Calu3 (cell line): Measurements from ENCODE around the gene PPFIBP1. TPM values are rescaled to one million over a fixed set of nuclear protein-coding genes. Genes with fewer than 3 reads are reported as not detected.

Experiments
- BruUV-seq: library from RNA; stranded (reverse); fragments of 400-500 nt; replicated peaks from 2 replicates; lab custom pipeline; 2021; lab: Mats Ljungman, UMichigan
- CTCF ChIA-PET: fragments of 300-600 bp; sonication (Branson Sonifier 250); formaldehyde crosslinking; loops from one replicate; lab custom pipeline; 2022; ENCODE audit warnings: antibody characterized with exemption; lab: Charles Lee
- DNase-seq: peaks from one replicate; pipeline ENCODE4 v3.0.0; 2022
- H3K27ac Mint-ChIP-seq: one replicate; pipeline ENCODE4 v1.8.0; 2022; ENCODE audit warnings: mixed read lengths; ENCODE audit not compliant: unreplicated experiment
- H3K27me3 Mint-ChIP-seq: one replicate; pipeline ENCODE4 v1.8.0; 2022; ENCODE audit warnings: mixed read lengths; ENCODE audit not compliant: unreplicated experiment
- H3K36me3 Mint-ChIP-seq: one replicate; pipeline ENCODE4 v1.8.0; 2022; ENCODE audit warnings: mild to moderate bottlenecking, moderate library complexity, mixed read lengths; ENCODE audit not compliant: insufficient read depth, unreplicated experiment
- H3K4me1 Mint-ChIP-seq: one replicate; pipeline ENCODE4 v1.8.0; 2022; ENCODE audit warnings: mild to moderate bottlenecking, low read depth, mixed read lengths; ENCODE audit not compliant: unreplicated experiment
- H3K4me3 Mint-ChIP-seq: one replicate; pipeline ENCODE4 v1.8.0; 2022; ENCODE audit warnings: mild to moderate bottlenecking, low read depth, moderate library complexity, mixed read lengths; ENCODE audit not compliant: unreplicated experiment
- H3K9me3 Mint-ChIP-seq: one replicate; pipeline ENCODE4 v1.8.0; 2022; ENCODE audit warnings: low read depth, mixed read lengths; ENCODE audit not compliant: unreplicated experiment
- CTCF ChIP-seq: fragments of 200-600 bp; IDR thresholded peaks from one replicate; pipeline ENCODE4 v1.8.0; 2022; ENCODE audit warnings: antibody characterized with exemption; ENCODE audit not compliant: unreplicated experiment
- intact Hi-C: fragments of 100-400 bp; cut with micrococcal nuclease; formaldehyde crosslinking; loops from one replicate; pipeline ENCODE4 v1.10.0; 2022; ENCODE audit not compliant: unreplicated experiment
- total RNA-seq: library from RNA; stranded (reverse); gene quantifications from 2 replicates; pipeline ENCODE4 v1.2.3, GENCODE V29; 2022

PPFIBP1 gene
- total RNA-seq, 1 experiment from 2014 or later = 58.7 TPM

GRCh38 chr12:27516625-27517024 lies 7.4 kb upstream of the PPFIBP1 start:
- no peak for TF ChIP-seq CTCF
- Mint-ChIP-seq H3K4me3 (no peak overlapping the region), H3K9me3 (no peaks in the 10 kb centered on the region), H3K27me3 (no peaks in the 10 kb centered on the region), H3K36me3 (no peaks in the 10 kb centered on the region), H3K27ac (no peak overlapping the region), H3K4me1 (peaks cover 43% of the 10 kb centered on the region)
- intact Hi-C loops = loop anchor here (5.0 kb wide), 1 partner anchor 121 kb away; no protein-coding TSS in a partner anchor
- CTCF ChIA-PET = no interaction called here
- DNase-seq = no peak
- BruUV-seq = no TSS peak

- no peak for DNase-seq
- peaks cover 52% of the 10 kb centered on the region for H3K4me1 Mint-ChIP-seq
- H3K4me3 Mint-ChIP-seq = peak overlapping the region; percentile 18
- no peaks in the 10 kb centered on the region for H3K9me3 Mint-ChIP-seq
- CTCF ChIA-PET = no interaction called here
- H3K27me3 Mint-ChIP-seq = no peaks in the 10 kb centered on the region
- intact Hi-C loops = loop anchor here (5.0 kb wide), 1 partner anchor 120 kb away; no protein-coding TSS in a partner anchor
- no peaks in the 10 kb centered on the region for H3K36me3 Mint-ChIP-seq
- TF ChIP-seq CTCF = no peak
- no TSS peak for BruUV-seq
- H3K27ac Mint-ChIP-seq = no peak overlapping the region
Observed at GRCh38 chr12:27517546-27517945, 6.5 kb upstream of the PPFIBP1 start.

GRCh38 chr12:27517961-27518665 lies 5.9 kb upstream of the PPFIBP1 start:
- Mint-ChIP-seq H3K27ac (no peak overlapping the region), H3K9me3 (no peaks in the 10 kb centered on the region), H3K4me3 (peak overlapping the region; percentile 18), H3K27me3 (no peaks in the 10 kb centered on the region), H3K36me3 (no peaks in the 10 kb centered on the region), H3K4me1 (peaks cover 53% of the 10 kb centered on the region)
- no peak for DNase-seq
- CTCF ChIA-PET = no interaction called here
- no peak for TF ChIP-seq CTCF
- no TSS peak for BruUV-seq
- intact Hi-C loops = loop anchor here (5.0 kb wide), 1 partner anchor 119 kb away; no protein-coding TSS in a partner anchor

GRCh38 chr12:27521066-27521465 lies 2.9 kb upstream of the PPFIBP1 start:
- Mint-ChIP-seq H3K27me3 (no peaks in the 10 kb centered on the region), H3K9me3 (no peaks in the 10 kb centered on the region), H3K4me3 (no peak overlapping the region), H3K4me1 (peaks cover 66% of the 10 kb centered on the region), H3K36me3 (peaks cover 29% of the 10 kb centered on the region), H3K27ac (no peak overlapping the region)
- intact Hi-C loops = loop anchor here (5.0 to 10.0 kb wide), 3 partner anchors 59 to 189 kb away; partner anchors contain the start of gene BMAL2
- no peak for DNase-seq
- no peak for TF ChIP-seq CTCF
- CTCF ChIA-PET = no interaction called here
- BruUV-seq = no TSS peak
